Posterior cingulate gyrus (tissue), 11 donors: ENCODE data around the gene APBA1.
"Not testable (repeated sequence)": the region's sequence is repeated elsewhere in the genome, so short reads cannot be mapped to it uniquely, and the experiment has no call there.

Experiments used
- DNase-seq, 10 donors: peaks; one replicate each; pipeline versions ENCODE4 v3.0.0 to v3.0.0-alpha.2; 2020 to 2021; ENCODE audit warnings: mixed read lengths in 3 of 10
- intact Hi-C: fragments of 100-400 bp; cut with DNase I; formaldehyde crosslinking; loops from one replicate; pipeline ENCODE4 v1.15.1; 2023

The APBA1 gene

GRCh38 chr9:69458176-69458575 is 214.0 kb downstream of the APBA1 start:
- intact Hi-C loops, result no loop called here
- DNase-seq, result no peak

- intact Hi-C loops, result no loop called here
- no peak for DNase-seq
Measured at GRCh38 chr9:69456201-69456600, 216.0 kb downstream of the APBA1 start.

- intact Hi-C loops, result no loop called here
Measured at GRCh38 chr9:69455311-69455710, 216.9 kb downstream of the APBA1 start.

GRCh38 chr9:69454321-69454720 is 217.8 kb downstream of the APBA1 start:
- DNase-seq, result no peak
- intact Hi-C loops, result no loop called here

More at GRCh38 chr9:69455311-69455710, 216.9 kb downstream of the APBA1 start:
- DNase-seq, result no peak

- intact Hi-C loops, result no loop called here
- no peak for DNase-seq
Measured at GRCh38 chr9:69453746-69454145, 218.4 kb downstream of the APBA1 start.

- intact Hi-C loops, result no loop called here
- DNase-seq, result no peak
Measured at GRCh38 chr9:69452110-69452782, 219.9 kb downstream of the APBA1 start.

GRCh38 chr9:69446496-69446895 is 225.7 kb downstream of the APBA1 start:
- intact Hi-C loops, result no loop called here
- DNase-seq, result peak in 1 of 10 donors; percentile 62

- no peak for DNase-seq
- intact Hi-C loops, result no loop called here
Measured at GRCh38 chr9:69445251-69445650, 226.9 kb downstream of the APBA1 start.

GRCh38 chr9:69444791-69445190 is 227.4 kb downstream of the APBA1 start:
- intact Hi-C loops, result no loop called here
- DNase-seq, result no peak

GRCh38 chr9:69444021-69444420 is 228.2 kb downstream of the APBA1 start:
- intact Hi-C loops, result no loop called here
- DNase-seq, result peak in 1 of 10 donors; percentile 43

GRCh38 chr9:69443178-69443577 is 229.0 kb downstream of the APBA1 start:
- peak in 1 of 10 donors; percentile 34 for DNase-seq
- intact Hi-C loops, result no loop called here

- no peak for DNase-seq
- intact Hi-C loops, result no loop called here
Measured at GRCh38 chr9:69442486-69442885, 229.7 kb downstream of the APBA1 start.

- peak in 1 of 10 donors; percentile 54 for DNase-seq
- intact Hi-C loops, result not testable (repeated sequence)
Measured at GRCh38 chr9:69440254-69440955, 231.8 kb downstream of the APBA1 start.

- intact Hi-C loops, result not testable (repeated sequence)
Measured at GRCh38 chr9:69439654-69440053, 232.5 kb downstream of the APBA1 start.

GRCh38 chr9:69433968-69434367 is 238.2 kb downstream of the APBA1 start:
- DNase-seq, result no peak
- intact Hi-C loops, result no loop called here

More at GRCh38 chr9:69439654-69440053, 232.5 kb downstream of the APBA1 start:
- DNase-seq, result not testable (repeated sequence)

- intact Hi-C loops, result no loop called here
- DNase-seq, result no peak
Measured at GRCh38 chr9:69433392-69433791, 238.8 kb downstream of the APBA1 start.

GRCh38 chr9:69432623-69433022 is 239.5 kb downstream of the APBA1 start:
- intact Hi-C loops, result no loop called here
- DNase-seq, result peak in 1 of 10 donors; percentile 51

GRCh38 chr9:69431777-69432176 is 240.4 kb downstream of the APBA1 start:
- intact Hi-C loops, result no loop called here
- DNase-seq, result no peak

GRCh38 chr9:69431203-69431602 is 241.0 kb downstream of the APBA1 start:
- DNase-seq, result peak in 1 of 10 donors; percentile 67
- intact Hi-C loops, result no loop called here

GRCh38 chr9:69430206-69430605 is 242.0 kb downstream of the APBA1 start:
- intact Hi-C loops, result no loop called here
- peak in 1 of 10 donors; percentile 76 for DNase-seq

- DNase-seq, result peak in 1 of 10 donors; percentile 30
- intact Hi-C loops, result no loop called here
Measured at GRCh38 chr9:69429281-69429680, 242.9 kb downstream of the APBA1 start.
